Type B pancreatic cell (in vitro differentiated cells): ENCODE measurements around the gene HOXB9. TPM values are rescaled to one million over a fixed set of nuclear protein-coding genes. Genes with fewer than 3 reads are reported as not detected.
A peak's percentile ranks its signal among the peaks of the same experiment; 100 is the strongest.

Experiments
- DNase-seq: peaks from one replicate; pipeline ENCODE4 v3.0.0; 2021; ENCODE audit warnings: mixed read lengths; ENCODE audit not compliant: unreplicated experiment; ENCODE audit errors: extremely low spot score
- H3K27ac Mint-ChIP-seq: 2 replicates; pipeline ENCODE4 v1.8.0; 2021; ENCODE audit warnings: mild to moderate bottlenecking, mixed read lengths
- H3K27me3 Mint-ChIP-seq: 2 replicates; pipeline ENCODE4 v1.8.0; 2021; ENCODE audit warnings: mixed read lengths
- H3K36me3 Mint-ChIP-seq: 2 replicates; pipeline ENCODE4 v1.8.0; 2021; ENCODE audit warnings: mixed read lengths
- H3K4me1 Mint-ChIP-seq: one replicate; pipeline ENCODE4 v1.8.0; 2021; ENCODE audit warnings: mixed read lengths; ENCODE audit not compliant: unreplicated experiment
- H3K4me3 Mint-ChIP-seq: 2 replicates; pipeline ENCODE4 v1.8.0; 2021; ENCODE audit warnings: mild to moderate bottlenecking, mixed read lengths
- H3K9me3 Mint-ChIP-seq: 2 replicates; pipeline ENCODE4 v1.8.0; 2021; ENCODE audit warnings: mixed read lengths
- CTCF ChIP-seq: fragments of 200-600 bp; sonication (generic); conservative IDR thresholded peaks from 2 replicates; pipeline ENCODE4 v1.5.0; 2021; ENCODE audit warnings: antibody characterized with exemption, mild to moderate bottlenecking
- total RNA-seq: library from RNA; stranded (reverse); gene quantifications from 2 replicates; pipeline ENCODE4 v1.2.1, GENCODE V29; 2021; ENCODE audit warnings: low replicate concordance

HOXB9 gene
- total RNA-seq, 1 donor from 2014 or later, result 9.4 TPM

DNA sequence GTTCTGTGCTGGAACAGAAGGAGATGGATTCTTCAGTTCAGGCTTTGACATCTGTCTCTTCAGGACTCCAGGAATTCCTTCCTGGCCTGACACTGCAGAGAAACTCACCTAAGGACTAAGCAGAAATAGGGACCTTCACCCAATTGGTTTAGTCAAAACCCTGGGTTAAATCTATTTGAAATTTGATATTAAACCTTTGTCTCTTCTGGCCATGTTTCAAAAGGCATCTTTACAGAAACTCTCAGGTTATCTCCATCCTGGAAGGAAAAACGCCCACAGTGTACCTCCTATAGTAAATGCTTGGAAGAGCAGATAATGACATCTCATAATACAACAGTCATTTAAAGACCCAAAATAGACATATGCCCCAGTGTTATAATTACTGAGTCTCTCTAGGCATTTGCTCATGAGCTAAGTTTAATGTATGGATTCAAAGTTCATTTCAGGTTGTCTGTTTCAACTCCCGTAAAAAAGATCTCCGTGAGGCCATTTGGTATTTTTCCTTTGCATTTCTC, 42.4 kb downstream of the HOXB9 start:
- no peaks in the 10 kb centered on the region for H3K9me3 Mint-ChIP-seq
- H3K27ac Mint-ChIP-seq, result peak overlapping the region; percentile 97
- peak overlapping the region; percentile 91 for H3K4me3 Mint-ChIP-seq
- no peak for DNase-seq
- H3K4me1 Mint-ChIP-seq, result peaks cover 58% of the 10 kb centered on the region
- no peak for TF ChIP-seq CTCF
- peaks cover 95% of the 10 kb centered on the region for H3K27me3 Mint-ChIP-seq
- peaks cover 42% of the 10 kb centered on the region for H3K36me3 Mint-ChIP-seq

DNA sequence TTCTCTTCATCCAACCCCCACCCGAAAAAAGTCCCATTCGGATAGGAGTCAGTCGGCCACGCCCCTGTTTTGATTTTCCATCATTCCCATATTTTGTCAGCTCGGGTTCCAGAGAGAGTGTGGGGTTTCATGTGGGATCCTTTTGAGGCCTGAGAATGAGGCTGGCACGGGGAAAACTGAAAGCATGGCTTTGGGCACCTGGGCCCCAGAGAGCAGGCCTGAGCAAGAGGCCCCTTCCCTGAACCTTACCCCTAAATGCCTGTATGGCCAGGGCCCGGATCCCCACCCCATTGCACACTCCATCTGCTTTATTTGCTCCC, 43.4 kb downstream of the HOXB9 start:
- peak overlapping the region; percentile 97 for H3K27ac Mint-ChIP-seq
- no peak for TF ChIP-seq CTCF
- H3K9me3 Mint-ChIP-seq, result no peaks in the 10 kb centered on the region
- peaks cover 90% of the 10 kb centered on the region for H3K27me3 Mint-ChIP-seq
- peaks cover 42% of the 10 kb centered on the region for H3K36me3 Mint-ChIP-seq
- no peak for DNase-seq
- peak overlapping the region; percentile 91 for H3K4me3 Mint-ChIP-seq
- H3K4me1 Mint-ChIP-seq, result peaks cover 53% of the 10 kb centered on the region

DNA sequence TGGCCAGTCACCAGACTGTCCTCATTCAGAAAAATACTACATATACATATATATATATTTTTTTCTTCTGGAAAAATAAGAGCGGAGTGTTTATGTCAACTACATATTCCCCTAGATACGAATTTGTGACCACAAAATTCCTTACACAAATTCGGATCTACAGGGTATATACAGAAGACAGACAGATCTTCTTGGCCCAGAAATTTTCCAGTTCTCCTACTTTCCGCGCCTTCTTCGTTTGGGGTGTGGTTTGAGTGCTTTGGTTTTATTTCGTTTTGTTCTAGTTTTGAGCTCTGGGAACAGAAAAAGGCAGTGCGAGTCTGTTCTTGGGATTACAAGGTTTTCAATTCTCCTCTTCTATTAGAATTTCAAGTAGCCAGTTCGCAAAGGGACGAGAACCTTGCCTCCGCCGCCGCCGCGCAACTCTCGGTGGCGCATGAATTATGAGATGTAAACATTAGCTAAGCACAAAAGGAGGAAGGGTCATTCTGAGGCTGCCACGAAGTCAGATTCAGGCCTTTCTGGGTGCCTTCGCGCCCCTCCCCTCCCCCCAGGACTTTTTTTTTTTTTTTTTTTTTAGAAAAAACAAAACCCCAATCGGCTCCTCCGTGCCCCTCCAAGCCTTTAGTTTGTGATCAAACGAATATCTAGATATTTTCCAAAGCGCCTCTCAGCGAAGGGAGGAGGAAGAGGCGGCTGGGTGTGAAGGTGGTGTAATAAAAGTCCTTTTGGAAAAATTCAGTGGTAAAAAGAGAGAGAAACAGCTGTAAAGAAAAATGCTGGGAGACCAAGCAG, 46.2 kb downstream of the HOXB9 start:
- no peak for DNase-seq
- no peaks in the 10 kb centered on the region for H3K9me3 Mint-ChIP-seq
- H3K4me3 Mint-ChIP-seq, result peak overlapping the region; percentile 91
- H3K27ac Mint-ChIP-seq, result peak overlapping the region; percentile 97
- peaks cover 76% of the 10 kb centered on the region for H3K27me3 Mint-ChIP-seq
- H3K36me3 Mint-ChIP-seq, result peaks cover 19% of the 10 kb centered on the region
- H3K4me1 Mint-ChIP-seq, result peaks cover 42% of the 10 kb centered on the region
- no peak for TF ChIP-seq CTCF

GRCh38 chr17:48579471-48579759, 46.7 kb downstream of the HOXB9 start:
- no peak for TF ChIP-seq CTCF
- Mint-ChIP-seq H3K27me3 (peaks cover 76% of the 10 kb centered on the region), H3K27ac (peak overlapping the region; percentile 97), H3K36me3 (peaks cover 18% of the 10 kb centered on the region), H3K9me3 (no peaks in the 10 kb centered on the region), H3K4me1 (peaks cover 37% of the 10 kb centered on the region), H3K4me3 (peak overlapping the region; percentile 91)
- DNase-seq, result no peak

DNA sequence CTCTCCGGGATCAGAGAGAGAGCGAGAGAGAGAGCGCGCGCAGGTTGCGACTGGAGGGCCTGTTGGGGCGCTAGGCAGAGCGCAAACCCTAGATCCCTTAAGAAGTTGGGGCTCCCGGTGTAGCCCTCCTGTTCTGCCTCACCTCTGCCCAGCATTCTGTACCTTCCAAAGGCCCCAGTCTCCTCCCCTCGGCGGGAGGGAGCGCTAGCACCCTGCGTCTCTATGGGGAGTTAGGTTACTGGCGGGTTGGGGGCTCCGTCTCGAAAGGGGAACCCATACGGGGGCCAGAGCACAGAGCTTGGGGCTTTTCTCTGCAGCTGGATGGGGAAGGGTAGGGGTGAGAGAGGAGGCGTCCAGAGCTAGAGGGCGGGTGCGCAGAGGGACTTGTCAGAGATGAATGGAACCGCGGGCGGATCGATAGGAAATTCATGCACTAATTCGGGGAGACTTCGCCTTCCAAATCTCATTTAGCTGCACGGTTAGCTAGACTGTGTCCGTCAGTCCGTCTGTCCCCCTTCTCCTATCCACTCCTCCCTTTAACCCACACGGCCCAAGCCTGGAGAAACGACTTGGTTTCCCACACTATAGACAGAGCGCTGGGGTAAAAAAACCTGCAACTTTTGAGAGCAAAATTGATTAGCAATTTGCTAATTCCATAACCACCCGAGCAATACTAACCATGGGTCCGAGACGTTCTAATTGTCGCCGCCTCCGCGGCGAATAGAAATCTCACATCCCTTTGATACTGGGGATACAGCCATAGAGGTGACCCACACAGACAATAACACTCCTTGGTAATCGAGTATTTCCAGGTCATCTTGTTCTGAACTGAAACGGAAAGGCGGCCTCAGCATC, 47.3 kb downstream of the HOXB9 start:
- Mint-ChIP-seq H3K27me3 (peaks cover 74% of the 10 kb centered on the region), H3K9me3 (no peaks in the 10 kb centered on the region), H3K4me1 (peaks cover 37% of the 10 kb centered on the region), H3K27ac (peak overlapping the region; percentile 97), H3K4me3 (peak overlapping the region; percentile 91), H3K36me3 (peaks cover 14% of the 10 kb centered on the region)
- no peak for DNase-seq
- no peak for TF ChIP-seq CTCF
